ENCODE data around the gene RECQL5. TPM values are rescaled to one million over a fixed set of nuclear protein-coding genes. Genes with fewer than 3 reads are reported as not detected.

RECQL5 gene
- polyA plus RNA-seq, 2 of the 4 experiments (the other 2 are of a cell fraction), result 22.7 to 39.9 TPM

DNA sequence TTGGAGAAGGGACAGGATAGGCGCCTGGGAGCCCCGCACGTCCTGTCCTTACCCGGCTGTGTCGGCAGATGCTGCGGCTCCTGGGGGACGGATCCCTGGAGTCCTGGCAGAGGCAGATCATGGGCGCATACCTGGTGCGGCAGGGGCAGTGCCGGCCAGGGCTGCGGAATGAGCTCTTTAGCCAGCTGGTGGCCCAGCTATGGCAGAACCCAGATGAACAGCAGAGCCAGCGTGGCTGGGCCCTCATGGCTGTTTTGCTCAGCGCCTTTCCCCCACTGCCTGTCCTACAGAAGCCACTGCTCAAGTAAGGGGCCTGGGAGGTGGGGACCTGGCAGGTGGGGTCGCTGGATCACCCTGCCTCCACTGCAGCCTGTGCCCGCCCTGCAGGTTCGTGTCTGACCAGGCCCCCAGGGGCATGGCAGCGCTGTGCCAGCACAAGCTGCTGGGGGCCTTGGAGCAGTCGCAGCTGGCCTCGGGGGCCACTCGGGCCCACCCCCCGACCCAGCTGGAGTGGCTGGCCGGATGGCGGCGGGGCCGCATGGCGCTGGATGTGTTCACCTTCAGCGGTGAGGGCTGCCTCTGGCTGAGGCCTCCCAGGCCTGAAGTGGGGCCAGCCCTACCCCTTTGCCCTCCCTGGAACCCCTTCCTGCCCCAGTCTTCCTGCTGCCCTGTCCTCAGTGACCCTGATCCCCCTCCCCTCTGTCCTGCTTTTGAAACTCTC lies 53.9 kb downstream of the RECQL5 start:
- WGBS (ENCODE audit: missing lambda C conversion rate), result 84% methylated on average over 26 of the region's 27 CpGs
- Histone ChIP-seq H3K27ac (peak overlapping the region; percentile 52 to 92), H3K4me2 (no peak overlapping the region), H3K9me3 (no peaks in the 10 kb centered on the region), H3K4me3 (no peak overlapping the region), H3K4me1 (peaks cover 54% of the 10 kb centered on the region)
- ChIA-PET CTCF (interaction anchor here (0.8 to 51.3 kb wide), 9 partner anchors 7 to 186 kb away, joined by 3 to 2254 read pairs (median 10); partner anchors contain the start of genes MYO15B, RECQL5, SAP30BP and SMIM5), POLR2A (no interaction called here)
- FAIRE-seq (no peak), DNase-seq (ENCODE audit: low read depth in 1 of 2, low spot score in 1 of 2) (no peak), ATAC-seq (no peak)
- TF ChIP-seq EP300 (IDR thresholded peaks at IDR 0.05) (no peak), EHF (CRISPR knock-in tag; IDR thresholded peaks at IDR 0.05) (no peak), RCOR1 (IDR thresholded peaks at IDR 0.05; ENCODE audit: low read depth, low read length) (no peak), RNF2 (IDR thresholded peaks at IDR 0.05; ENCODE audit: borderline replicate concordance, low read depth) (no peak), JUN (IDR thresholded peaks at IDR 0.05) (no peak), MAZ (IDR thresholded peaks at IDR 0.05; ENCODE audit: borderline replicate concordance, low read depth, low read length) (no peak), TFCP2L1 (CRISPR knock-in tag; IDR thresholded peaks at IDR 0.05) (no peak), GATA3 (IDR thresholded peaks at IDR 0.05; ENCODE audit: borderline replicate concordance) (no peak), ZNF302 (CRISPR knock-in tag; IDR thresholded peaks at IDR 0.05) (no peak), ZSCAN20 (CRISPR knock-in tag; IDR thresholded peaks at IDR 0.05) (no peak), HDAC2 (IDR thresholded peaks at IDR 0.05) (no peak)
- TF ChIP-seq, protein P1, sequence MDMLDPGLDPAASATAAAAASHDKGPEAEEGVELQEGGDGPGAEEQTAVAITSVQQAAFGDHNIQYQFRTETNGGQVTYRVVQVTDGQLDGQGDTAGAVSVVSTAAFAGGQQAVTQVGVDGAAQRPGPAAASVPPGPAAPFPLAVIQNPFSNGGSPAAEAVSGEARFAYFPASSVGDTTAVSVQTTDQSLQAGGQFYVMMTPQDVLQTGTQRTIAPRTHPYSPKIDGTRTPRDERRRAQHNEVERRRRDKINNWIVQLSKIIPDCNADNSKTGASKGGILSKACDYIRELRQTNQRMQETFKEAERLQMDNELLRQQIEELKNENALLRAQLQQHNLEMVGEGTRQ (IDR thresholded peaks at IDR 0.05), result no peak
- TF ChIP-seq, protein P2, sequence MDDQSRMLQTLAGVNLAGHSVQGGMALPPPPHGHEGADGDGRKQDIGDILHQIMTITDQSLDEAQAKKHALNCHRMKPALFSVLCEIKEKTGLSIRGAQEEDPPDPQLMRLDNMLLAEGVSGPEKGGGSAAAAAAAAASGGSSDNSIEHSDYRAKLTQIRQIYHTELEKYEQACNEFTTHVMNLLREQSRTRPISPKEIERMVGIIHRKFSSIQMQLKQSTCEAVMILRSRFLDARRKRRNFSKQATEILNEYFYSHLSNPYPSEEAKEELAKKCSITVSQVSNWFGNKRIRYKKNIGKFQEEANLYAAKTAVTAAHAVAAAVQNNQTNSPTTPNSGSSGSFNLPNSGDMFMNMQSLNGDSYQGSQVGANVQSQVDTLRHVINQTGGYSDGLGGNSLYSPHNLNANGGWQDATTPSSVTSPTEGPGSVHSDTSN (IDR thresholded peaks at IDR 0.05), result no peak
- TF ChIP-seq, protein P3, sequence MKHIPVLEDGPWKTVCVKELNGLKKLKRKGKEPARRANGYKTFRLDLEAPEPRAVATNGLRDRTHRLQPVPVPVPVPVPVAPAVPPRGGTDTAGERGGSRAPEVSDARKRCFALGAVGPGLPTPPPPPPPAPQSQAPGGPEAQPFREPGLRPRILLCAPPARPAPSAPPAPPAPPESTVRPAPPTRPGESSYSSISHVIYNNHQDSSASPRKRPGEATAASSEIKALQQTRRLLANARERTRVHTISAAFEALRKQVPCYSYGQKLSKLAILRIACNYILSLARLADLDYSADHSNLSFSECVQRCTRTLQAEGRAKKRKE (CRISPR knock-in tag; IDR thresholded peaks at IDR 0.05; ENCODE audit: low read depth), result no peak
- TF ChIP-seq, protein P4, sequence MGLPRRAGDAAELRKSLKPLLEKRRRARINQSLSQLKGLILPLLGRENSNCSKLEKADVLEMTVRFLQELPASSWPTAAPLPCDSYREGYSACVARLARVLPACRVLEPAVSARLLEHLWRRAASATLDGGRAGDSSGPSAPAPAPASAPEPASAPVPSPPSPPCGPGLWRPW (IDR thresholded peaks at IDR 0.05), result no peak

DNA sequence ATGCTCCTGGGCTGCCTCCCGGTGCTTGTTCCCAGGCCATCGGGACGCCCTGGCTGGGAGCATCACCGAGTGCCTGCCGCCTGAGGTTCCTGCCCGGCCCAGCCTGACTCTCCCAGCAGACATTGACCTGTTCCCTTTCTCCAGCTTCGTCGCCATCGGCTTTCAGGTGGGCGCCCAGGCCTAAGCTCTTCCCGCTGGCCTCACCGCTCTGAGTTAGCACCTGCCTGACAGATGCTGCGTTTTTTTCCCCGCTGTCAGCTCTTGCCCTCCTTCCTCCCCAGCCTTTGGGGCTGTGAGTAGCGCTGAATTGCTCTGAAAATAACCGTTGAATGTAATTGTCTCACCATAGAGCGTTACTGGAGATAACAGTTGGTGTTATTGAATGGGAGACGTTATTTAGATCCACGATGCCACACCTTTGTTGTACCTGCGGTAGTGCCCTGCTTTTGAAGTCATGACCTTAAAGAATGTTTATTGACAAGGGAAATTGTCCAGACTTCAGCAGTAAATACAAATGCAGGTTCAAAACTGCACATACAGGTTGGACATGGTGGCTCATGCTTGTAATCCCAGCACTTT lies 55.0 kb downstream of the RECQL5 start:
- CTCF ChIA-PET, result interaction anchor here (1.1 to 51.3 kb wide), 8 partner anchors 9 to 138 kb away, joined by 3 to 2254 read pairs (median 13); partner anchors contain the start of genes MYO15B, RECQL5, SAP30BP and SMIM5
- TF ChIP-seq ZSCAN20 (CRISPR knock-in tag; IDR thresholded peaks at IDR 0.05), result no peak
- TF ChIP-seq KDM5A (IDR thresholded peaks at IDR 0.05), result no peak
- TF ChIP-seq, protein P1 (IDR thresholded peaks at IDR 0.05), result no peak
- TF ChIP-seq ZC3H11A (IDR thresholded peaks at IDR 0.05), result no peak
- FAIRE-seq, result no peak
- peak overlapping the region; percentile 92 to 95 for H3K27ac ChIP-seq
- POLR2A ChIA-PET, result interaction anchor here (0.8 to 0.9 kb wide), 2 partner anchors 34 to 168 kb away, joined by 3 to 4 read pairs; no protein-coding TSS in a partner anchor
- no peak for ATAC-seq
- no peaks in the 10 kb centered on the region for H3K9me3 ChIP-seq
- peaks cover 54% of the 10 kb centered on the region for H3K4me1 ChIP-seq
- H3K4me2 ChIP-seq, result peak overlapping the region; percentile 74
- DNase-seq (ENCODE audit: low read depth in 1 of 2, low spot score in 1 of 2), result no peak
- H3K4me3 ChIP-seq, result no peak overlapping the region; the same call in 2 of the 3 replicates
- WGBS (ENCODE audit: missing lambda C conversion rate), result 92% methylated on average over 20 of the region's 20 CpGs

Data from A549 (cell line).